ENCODE results near the gene EVC2.

Gene EVC2

GRCh38 chr4:5629542-5629941 lies 78.8 kb downstream of the EVC2 start:
- Histone ChIP-seq H4K8ac (ENCODE audit: low read depth, low read length) (no peak overlapping the region), H3K4me1 (ENCODE audit: control insufficient read depth in 2 of 2, insufficient read depth in 1 of 2, low read depth in 1 of 2, low read length in 2 of 2) (no peaks in the 10 kb centered on the region), H3K4ac (ENCODE audit: low read length) (no peak overlapping the region), H3K79me1 (ENCODE audit: low read depth, low read length) (no peaks in the 10 kb centered on the region), H2BK120ac (ENCODE audit: low read depth, low read length) (no peak overlapping the region), H2AK5ac (ENCODE audit: low read depth, low read length) (no peak overlapping the region), H3K9ac (ENCODE audit: low read depth, low read length, poor library complexity) (no peak overlapping the region), H2BK5ac (ENCODE audit: low read length) (no peak overlapping the region), H3K23ac (ENCODE audit: low read depth, low read length, poor library complexity) (no peak overlapping the region), H4K91ac (ENCODE audit: low read depth, low read length, poor library complexity) (no peak overlapping the region), H3K14ac (ENCODE audit: low read length) (no peak overlapping the region), H2AFZ (ENCODE audit: low read length) (no peak overlapping the region), H3K4me3 (ENCODE audit: low read length in 2 of 2) (no peak overlapping the region), H2BK15ac (ENCODE audit: low read length) (no peak overlapping the region), H2BK12ac (ENCODE audit: low read length) (no peak overlapping the region), H3K27ac (replicated peaks; ENCODE audit: low read length) (no peak overlapping the region), H3K9me3 (replicated peaks in 1 of 2; ENCODE audit: control insufficient read depth in 2 of 2, insufficient read depth in 1 of 2, low read depth in 1 of 2, low read length in 2 of 2) (peaks cover 0 to 2% of the 10 kb centered on the region in 2 donors), H3K18ac (ENCODE audit: low read length) (no peak overlapping the region), H3K27me3 (ENCODE audit: control insufficient read depth in 3 of 3, insufficient read depth in 3 of 3, low read depth in 1 of 3, low read length in 3 of 3) (no peaks in the 10 kb centered on the region), H3K4me2 (ENCODE audit: insufficient read depth, low read length, poor library complexity, severe bottlenecking) (no peak overlapping the region), H3K36me3 (replicated peaks in 1 of 2; ENCODE audit: control insufficient read depth in 2 of 2, insufficient read depth in 2 of 2, low read length in 2 of 2) (peaks cover 0 to 8% of the 10 kb centered on the region in 2 donors)
- DNase-seq (ENCODE audit: low spot score), result no peak
- WGBS, 2 donors (ENCODE audit: extremely low coverage in 2 of 2, insufficient read length in 2 of 2, insufficient replicate concordance in 1 of 2), result no CpG with 5 or more reads among the region's 4 CpGs

GRCh38 chr4:5626913-5627312 lies 81.4 kb downstream of the EVC2 start:
- Histone ChIP-seq H3K36me3 (replicated peaks in 1 of 2; ENCODE audit: control insufficient read depth in 2 of 2, insufficient read depth in 2 of 2, low read length in 2 of 2) (peaks cover 0 to 11% of the 10 kb centered on the region in 2 donors), H2BK120ac (ENCODE audit: low read depth, low read length) (no peak overlapping the region), H3K4ac (ENCODE audit: low read length) (no peak overlapping the region), H3K27ac (replicated peaks; ENCODE audit: low read length) (no peak overlapping the region), H4K8ac (ENCODE audit: low read depth, low read length) (no peak overlapping the region), H3K27me3 (ENCODE audit: control insufficient read depth in 3 of 3, insufficient read depth in 3 of 3, low read depth in 1 of 3, low read length in 3 of 3) (no peaks in the 10 kb centered on the region), H3K4me2 (ENCODE audit: insufficient read depth, low read length, poor library complexity, severe bottlenecking) (no peak overlapping the region), H2BK5ac (ENCODE audit: low read length) (no peak overlapping the region), H2BK12ac (ENCODE audit: low read length) (no peak overlapping the region), H3K14ac (ENCODE audit: low read length) (no peak overlapping the region), H3K4me3 (ENCODE audit: low read length in 2 of 2) (no peak overlapping the region), H3K9ac (ENCODE audit: low read depth, low read length, poor library complexity) (no peak overlapping the region), H2BK15ac (ENCODE audit: low read length) (no peak overlapping the region), H4K91ac (ENCODE audit: low read depth, low read length, poor library complexity) (no peak overlapping the region), H3K4me1 (ENCODE audit: control insufficient read depth in 2 of 2, insufficient read depth in 1 of 2, low read depth in 1 of 2, low read length in 2 of 2) (no peaks in the 10 kb centered on the region), H2AK5ac (ENCODE audit: low read depth, low read length) (no peak overlapping the region), H3K18ac (ENCODE audit: low read length) (no peak overlapping the region), H3K9me3 (replicated peaks in 1 of 2; ENCODE audit: control insufficient read depth in 2 of 2, insufficient read depth in 1 of 2, low read depth in 1 of 2, low read length in 2 of 2) (peaks cover 0 to 2% of the 10 kb centered on the region in 2 donors), H3K79me1 (ENCODE audit: low read depth, low read length) (no peaks in the 10 kb centered on the region), H3K23ac (ENCODE audit: low read depth, low read length, poor library complexity) (no peak overlapping the region), H2AFZ (ENCODE audit: low read length) (no peak overlapping the region)
- no peak for DNase-seq (ENCODE audit: low spot score)
- no CpG with 5 or more reads among the region's 2 CpGs for WGBS, 2 donors (ENCODE audit: extremely low coverage in 2 of 2, insufficient read length in 2 of 2, insufficient replicate concordance in 1 of 2)

- Histone ChIP-seq H3K36me3 (replicated peaks in 1 of 2; ENCODE audit: control insufficient read depth in 2 of 2, insufficient read depth in 2 of 2, low read length in 2 of 2) (peaks cover 0 to 12% of the 10 kb centered on the region in 2 donors), H3K79me1 (ENCODE audit: low read depth, low read length) (no peaks in the 10 kb centered on the region), H3K4me2 (ENCODE audit: insufficient read depth, low read length, poor library complexity, severe bottlenecking) (no peak overlapping the region), H3K4me3 (ENCODE audit: low read length in 2 of 2) (peak overlapping the region in 1 of 2 donors; percentile 3), H2BK12ac (ENCODE audit: low read length) (no peak overlapping the region), H4K91ac (ENCODE audit: low read depth, low read length, poor library complexity) (no peak overlapping the region), H2BK120ac (ENCODE audit: low read depth, low read length) (no peak overlapping the region), H4K8ac (ENCODE audit: low read depth, low read length) (no peak overlapping the region), H3K27me3 (ENCODE audit: control insufficient read depth in 3 of 3, insufficient read depth in 3 of 3, low read depth in 1 of 3, low read length in 3 of 3) (no peaks in the 10 kb centered on the region), H3K4ac (ENCODE audit: low read length) (no peak overlapping the region), H3K9ac (ENCODE audit: low read depth, low read length, poor library complexity) (no peak overlapping the region), H2BK15ac (ENCODE audit: low read length) (no peak overlapping the region), H2AK5ac (ENCODE audit: low read depth, low read length) (no peak overlapping the region), H3K23ac (ENCODE audit: low read depth, low read length, poor library complexity) (no peak overlapping the region), H3K27ac (replicated peaks; ENCODE audit: low read length) (no peak overlapping the region), H2BK5ac (ENCODE audit: low read length) (no peak overlapping the region), H3K4me1 (ENCODE audit: control insufficient read depth in 2 of 2, insufficient read depth in 1 of 2, low read depth in 1 of 2, low read length in 2 of 2) (no peaks in the 10 kb centered on the region), H2AFZ (ENCODE audit: low read length) (no peak overlapping the region), H3K14ac (ENCODE audit: low read length) (no peak overlapping the region), H3K18ac (ENCODE audit: low read length) (no peak overlapping the region), H3K9me3 (replicated peaks in 1 of 2; ENCODE audit: control insufficient read depth in 2 of 2, insufficient read depth in 1 of 2, low read depth in 1 of 2, low read length in 2 of 2) (peaks cover 0 to 3% of the 10 kb centered on the region in 2 donors)
- DNase-seq (ENCODE audit: low spot score), result no peak
- no CpG with 5 or more reads among the region's 23 CpGs for WGBS, 2 donors (ENCODE audit: extremely low coverage in 2 of 2, insufficient read length in 2 of 2, insufficient replicate concordance in 1 of 2)
Measured at GRCh38 chr4:5622596-5622995, 85.8 kb downstream of the EVC2 start.

GRCh38 chr4:5619913-5620625 lies 88.3 kb downstream of the EVC2 start:
- no peak overlapping the region for H3K4ac ChIP-seq (ENCODE audit: low read length)
- no peak overlapping the region for H3K4me3 ChIP-seq (ENCODE audit: low read length in 2 of 2)
- no peak overlapping the region for H3K18ac ChIP-seq (ENCODE audit: low read length)
- no peak for DNase-seq (ENCODE audit: low spot score)
- H3K79me1 ChIP-seq (ENCODE audit: low read depth, low read length), result no peaks in the 10 kb centered on the region
- H2AK5ac ChIP-seq (ENCODE audit: low read depth, low read length), result no peak overlapping the region
- no peak overlapping the region for H2BK15ac ChIP-seq (ENCODE audit: low read length)
- no peaks in the 10 kb centered on the region for H3K27me3 ChIP-seq (ENCODE audit: control insufficient read depth in 3 of 3, insufficient read depth in 3 of 3, low read depth in 1 of 3, low read length in 3 of 3)
- no peak overlapping the region for H3K14ac ChIP-seq (ENCODE audit: low read length)
- H3K9ac ChIP-seq (ENCODE audit: low read depth, low read length, poor library complexity), result no peak overlapping the region
- no peak overlapping the region for H3K4me2 ChIP-seq (ENCODE audit: insufficient read depth, low read length, poor library complexity, severe bottlenecking)
- H4K91ac ChIP-seq (ENCODE audit: low read depth, low read length, poor library complexity), result no peak overlapping the region
- H2BK120ac ChIP-seq (ENCODE audit: low read depth, low read length), result no peak overlapping the region
- H2BK12ac ChIP-seq (ENCODE audit: low read length), result no peak overlapping the region
- peaks cover 0 to 3% of the 10 kb centered on the region in 2 donors for H3K9me3 ChIP-seq (replicated peaks in 1 of 2; ENCODE audit: control insufficient read depth in 2 of 2, insufficient read depth in 1 of 2, low read depth in 1 of 2, low read length in 2 of 2)
- H3K27ac ChIP-seq (replicated peaks; ENCODE audit: low read length), result no peak overlapping the region
- no peak overlapping the region for H2AFZ ChIP-seq (ENCODE audit: low read length)
- H4K8ac ChIP-seq (ENCODE audit: low read depth, low read length), result no peak overlapping the region
- H3K4me1 ChIP-seq (ENCODE audit: control insufficient read depth in 2 of 2, insufficient read depth in 1 of 2, low read depth in 1 of 2, low read length in 2 of 2), result no peaks in the 10 kb centered on the region
- peaks cover 0 to 12% of the 10 kb centered on the region in 2 donors for H3K36me3 ChIP-seq (replicated peaks in 1 of 2; ENCODE audit: control insufficient read depth in 2 of 2, insufficient read depth in 2 of 2, low read length in 2 of 2)
- no peak overlapping the region for H3K23ac ChIP-seq (ENCODE audit: low read depth, low read length, poor library complexity)
- no peak overlapping the region for H2BK5ac ChIP-seq (ENCODE audit: low read length)
- no CpG with 5 or more reads among the region's 14 CpGs for WGBS, 2 donors (ENCODE audit: extremely low coverage in 2 of 2, insufficient read length in 2 of 2, insufficient replicate concordance in 1 of 2)

Measured in neuronal stem cell (in vitro differentiated cells).